Measurements from ENCODE around the gene CLSTN2.

- no peak for TF ChIP-seq CTCF (conservative IDR thresholded peaks at IDR 0.05; ENCODE audit: low read depth, low read length)
- TF ChIP-seq EZH2 (IDR thresholded peaks at IDR 0.05; ENCODE audit: low read length, unreplicated experiment) = no peak
Measured at GRCh38 chr3:140088513-140088912, 153.5 kb downstream of the CLSTN2 start.

All from PC-3 (cell line).